Sigmoid colon (tissue), 7 donors: ENCODE measurements around the gene FCER1A. TPM values are rescaled to one million over a fixed set of nuclear protein-coding genes. Genes with fewer than 3 reads are reported as not detected.
"Not testable (repeated sequence)": the region's sequence is repeated elsewhere in the genome, so short reads cannot be mapped to it uniquely, and the experiment has no call there.

Experiments used
- DNase-seq: peaks from one replicate; pipeline ENCODE4 v3.0.0-alpha.2; 2019
- H3K27ac ChIP-seq, 4 donors: fragments of 200-600 bp; sonication (generic); one replicate each; pipeline ENCODE4 v1.5.1; 2016 to 2019; ENCODE audit warnings: mild to moderate bottlenecking in 1 of 4
- H3K27me3 ChIP-seq, 3 donors: fragments of 200-600 bp; sonication (generic); one replicate each; pipeline ENCODE4 v1.5.1; 2019; ENCODE audit warnings: mild to moderate bottlenecking in 1 of 3
- H3K36me3 ChIP-seq, 4 donors: fragments of 200-600 bp; sonication (generic); one replicate each; pipeline ENCODE4 v1.5.1; 2016 to 2019
- H3K4me1 ChIP-seq, 4 donors: fragments of 200-600 bp; sonication (generic); one replicate each; pipeline ENCODE4 v1.5.1; 2017 to 2019
- H3K4me3 ChIP-seq, 4 donors: fragments of 200-600 bp; sonication (generic); one replicate each; pipeline ENCODE4 v1.5.1; 2017 to 2019; ENCODE audit warnings: mild to moderate bottlenecking in 2 of 4, moderate library complexity in 1 of 4
- H3K9me3 ChIP-seq, 4 donors: fragments of 200-600 bp in 3 of 4; sonication (generic) in 3 of 4; one replicate each; pipeline versions ENCODE4 v1.5.1 to v1.6.1; 2013 to 2019
- CTCF ChIP-seq, 4 experiments: fragments of 450-650 bp in 3 of 4; fragments of 200-600 bp in 1 of 4; IDR thresholded peaks; one replicate each; pipeline ENCODE4 v1.5.1; 2016 to 2019; ENCODE audit warnings: antibody characterized with exemption in 4 of 4, mild to moderate bottlenecking in 3 of 4, moderate library complexity in 2 of 4
- EP300 ChIP-seq, 4 donors: sonication (generic); formaldehyde crosslinking; IDR thresholded peaks; one replicate each; pipeline ENCODE4 v1.6.1; 2017; ENCODE audit warnings: antibody characterized with exemption in 4 of 4
- POLR2A ChIP-seq, 2 donors: fragments of 450-650 bp; IDR thresholded peaks; one replicate each; pipeline ENCODE4 v1.6.1; 2016; ENCODE audit warnings: antibody characterized with exemption in 2 of 2, mild to moderate bottlenecking in 2 of 2, moderate library complexity in 2 of 2
- POLR2AphosphoS5 ChIP-seq, 4 donors: sonication (generic); formaldehyde crosslinking; IDR thresholded peaks; one replicate each; pipeline ENCODE4 v1.6.1; 2017; ENCODE audit warnings: antibody characterized with exemption in 4 of 4
- WGBS, 2 donors: extraction: QIAGEN DNeasy Blood & Tissue Kit; methylation state at CpG; one replicate each; pipeline ENCODE4 v1.1.7; 2013; 5-methylcytosine and 5-hydroxymethylcytosine counted together
- intact Hi-C: fragments of 100-400 bp; cut with DNase I; formaldehyde crosslinking; loops from one replicate; pipeline ENCODE4 v1.15.1; 2023
- polyA plus RNA-seq, 3 donors: library from polyadenylated mRNA; stranded (reverse); fragments of 200-250 nt; gene quantifications; one replicate each; pipeline ENCODE4 v1.2.3, GENCODE V29; 2013
- total RNA-seq, 4 donors: library from RNA; depleted of rRNA; stranded (reverse); fragments of >200 nt; gene quantifications; one replicate each; pipeline ENCODE4 v1.1.0, GENCODE V29; 2016
- donor health status: healthy with polysubstance abuse.
- donor health status: Bipolar disorder and iron deficiency.
- donor health status: healthy.

The FCER1A gene
- total and polyA plus RNA-seq, 7 donors = 0.33 to 5.4 (median 3.4) TPM; not detected in 3

GRCh38 chr1:159339536-159339935, 37.4 kb downstream of the FCER1A start:
- no peak for DNase-seq
- intact Hi-C loops = no loop called here
- no peak overlapping the region for H3K4me3 ChIP-seq
- no peaks in the 10 kb centered on the region for H3K27me3 ChIP-seq
- no peaks in the 10 kb centered on the region for H3K9me3 ChIP-seq
- TF ChIP-seq EP300 (IDR thresholded peaks at IDR 0.05) (no peak), POLR2A (IDR thresholded peaks at IDR 0.05) (no peak), CTCF (IDR thresholded peaks at IDR 0.05) (no peak), POLR2AphosphoS5 (IDR thresholded peaks at IDR 0.05) (no peak)
- H3K36me3 ChIP-seq = no peaks in the 10 kb centered on the region
- H3K27ac ChIP-seq = no peak overlapping the region
- WGBS, 2 donors = 56 to 78% methylated on average over 1 of the region's 1 CpG
- H3K4me1 ChIP-seq = no peaks in the 10 kb centered on the region

GRCh38 chr1:159341736-159342135, 39.6 kb downstream of the FCER1A start:
- intact Hi-C loops = no loop called here
- Histone ChIP-seq H3K27me3 (no peaks in the 10 kb centered on the region), H3K4me1 (no peaks in the 10 kb centered on the region), H3K36me3 (no peaks in the 10 kb centered on the region), H3K9me3 (no peaks in the 10 kb centered on the region), H3K4me3 (no peak overlapping the region), H3K27ac (no peak overlapping the region)
- TF ChIP-seq POLR2AphosphoS5 (IDR thresholded peaks at IDR 0.05) = no peak
- no peak for TF ChIP-seq CTCF (IDR thresholded peaks at IDR 0.05)
- TF ChIP-seq EP300 (IDR thresholded peaks at IDR 0.05) = no peak
- TF ChIP-seq POLR2A (IDR thresholded peaks at IDR 0.05) = no peak
- no peak for DNase-seq
- 34 to 52% methylated on average over 2 of the region's 2 CpGs for WGBS, 2 donors

DNA sequence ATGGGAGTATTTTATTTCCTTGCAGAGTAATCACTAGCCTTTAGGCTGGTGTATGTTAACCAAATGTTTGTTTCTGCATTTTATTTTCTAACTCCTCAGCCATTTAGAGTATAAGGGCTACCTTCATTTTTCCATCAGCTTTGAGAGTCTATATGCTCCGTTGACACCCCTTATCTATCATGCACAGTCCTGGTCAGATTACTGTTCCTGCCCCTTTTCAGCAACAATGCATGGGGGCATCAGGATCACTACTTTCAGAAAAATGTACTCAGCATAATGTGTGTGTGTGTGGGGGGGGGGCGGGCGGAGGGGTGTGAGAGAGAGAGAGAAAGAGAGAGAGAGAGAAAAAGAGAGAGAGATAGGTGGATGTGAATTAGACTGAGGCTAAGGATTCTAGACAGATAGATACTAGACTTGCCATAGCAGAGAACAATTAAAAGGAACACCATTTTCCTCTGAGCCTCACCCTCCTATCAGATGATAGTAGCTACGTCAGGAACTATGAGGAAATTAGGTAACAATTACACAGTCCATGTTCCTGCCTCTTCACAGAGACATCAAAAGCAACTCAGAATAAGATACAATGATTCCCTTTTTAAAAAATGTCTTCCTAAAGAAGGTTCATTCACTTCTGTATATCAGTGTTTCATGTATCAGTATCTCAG, 40.8 kb downstream of the FCER1A start:
- WGBS, 2 donors = 69 to 80% methylated on average over 4 of the region's 4 CpGs
- Histone ChIP-seq H3K27ac (no peak overlapping the region), H3K36me3 (no peaks in the 10 kb centered on the region), H3K4me1 (no peaks in the 10 kb centered on the region), H3K4me3 (no peak overlapping the region), H3K9me3 (no peaks in the 10 kb centered on the region), H3K27me3 (no peaks in the 10 kb centered on the region)
- TF ChIP-seq POLR2A (IDR thresholded peaks at IDR 0.05) = no peak
- no peak for TF ChIP-seq CTCF (IDR thresholded peaks at IDR 0.05)
- no peak for TF ChIP-seq POLR2AphosphoS5 (IDR thresholded peaks at IDR 0.05)
- no peak for DNase-seq
- intact Hi-C loops = no loop called here

- intact Hi-C loops, DNase-seq: not testable (repeated sequence)
- WGBS, 2 donors = 79 to 86% methylated on average over 3 of the region's 3 CpGs
Measured at GRCh38 chr1:159349374-159349773, 47.2 kb downstream of the FCER1A start.

GRCh38 chr1:159352436-159352835, 50.3 kb downstream of the FCER1A start:
- intact Hi-C loops = no loop called here
- DNase-seq = no peak
- H3K27ac ChIP-seq = no peak overlapping the region
- WGBS, 2 donors = 78 to 82% methylated on average over 2 of the region's 2 CpGs
- TF ChIP-seq POLR2AphosphoS5 (IDR thresholded peaks at IDR 0.05) = no peak
- TF ChIP-seq CTCF (IDR thresholded peaks at IDR 0.05) = no peak
- TF ChIP-seq POLR2A (IDR thresholded peaks at IDR 0.05) = no peak
- TF ChIP-seq EP300 (IDR thresholded peaks at IDR 0.05) = no peak
- no peaks in the 10 kb centered on the region for H3K4me1 ChIP-seq
- H3K27me3 ChIP-seq = no peaks in the 10 kb centered on the region
- H3K4me3 ChIP-seq = no peak overlapping the region
- H3K36me3 ChIP-seq = no peaks in the 10 kb centered on the region
- H3K9me3 ChIP-seq = no peaks in the 10 kb centered on the region

More at GRCh38 chr1:159349374-159349773, 47.2 kb downstream of the FCER1A start:
- not testable (repeated sequence) for H3K27ac ChIP-seq, H3K36me3 ChIP-seq, H3K9me3 ChIP-seq, H3K27me3 ChIP-seq, H3K4me1 ChIP-seq, H3K4me3 ChIP-seq

Other genes starting within 250 kb of the FCER1A start
- gene AIM2, start 225.6 kb upstream of the FCER1A start, total RNA-seq = 1 to 10 TPM in 1 of 4 donors, not detected in 3; 3.3 TPM
- 1 to 10 TPM in 2 of 3 donors, not detected in 1; 1.6 to 5.3 TPM for gene AIM2, start 225.6 kb upstream of the FCER1A start, polyA plus RNA-seq
- 10 to 100 TPM in 3 of 4 donors, 1 to 10 TPM in 1; 8.7 to 21.0 (median 13.1) TPM for gene CADM3, start 130.7 kb upstream of the FCER1A start, total RNA-seq
- gene CADM3, start 130.7 kb upstream of the FCER1A start, polyA plus RNA-seq = 10 to 100 TPM in 1 of 3 donors, 1 to 10 TPM in 1, under 1 TPM in 1; 0.46 to 11.5 (median 7.2) TPM
- gene ACKR1, start 97.5 kb upstream of the FCER1A start, total RNA-seq = 10 to 100 TPM; 22.4 to 74.9 (median 34.1) TPM
- gene ACKR1, start 97.5 kb upstream of the FCER1A start, polyA plus RNA-seq = 10 to 100 TPM in 1 of 3 donors, 1 to 10 TPM in 2; 3.2 to 38.8 (median 9.0) TPM
- not detected for gene OR10J4, start 129.9 kb downstream of the FCER1A start, total RNA-seq
- gene OR10J4, start 129.9 kb downstream of the FCER1A start, polyA plus RNA-seq = not detected
- gene OR10J1, start 137.4 kb downstream of the FCER1A start, total RNA-seq = not detected
- gene OR10J1, start 137.4 kb downstream of the FCER1A start, polyA plus RNA-seq = not detected
- not detected for gene OR10J5, start 233.7 kb downstream of the FCER1A start, total RNA-seq
- not detected for gene OR10J5, start 233.7 kb downstream of the FCER1A start, polyA plus RNA-seq